GM13977 (cell line): ENCODE results near the gene DNAJC6.

Experiments used
- DNase-seq: peaks from one replicate; pipeline ENCODE4 v3.0.0; 2012; ENCODE audit warnings: low spot score
- CTCF ChIP-seq: IDR thresholded peaks from 2 replicates; pipeline ENCODE4 v1.5.1; 2012; ENCODE audit warnings: mild to moderate bottlenecking, control low read depth; ENCODE audit not compliant: insufficient read depth; ENCODE audit errors: extremely low read depth, missing control alignments
- in situ Hi-C: fragments of 300-500 bp; cut with MboI; formaldehyde crosslinking; loops from one replicate; pipeline ENCODE4 v1.12.0; 2022; ENCODE audit warnings: low sequenced_read_pairs, low pct_unique_long_range_greater_than_20kb, mixed read lengths, inconsistent platforms; ENCODE audit not compliant: unreplicated experiment

DNAJC6 gene

GRCh38 chr1:65292861-65293593 lies 16.3 kb upstream of the DNAJC6 start:
- no peak for TF ChIP-seq CTCF
- in situ Hi-C loops, result no loop called here
- no peak for DNase-seq

- in situ Hi-C loops, result no loop called here
- no peak for TF ChIP-seq CTCF
- no peak for DNase-seq
Measured at GRCh38 chr1:65297706-65298105, 11.6 kb upstream of the DNAJC6 start.

- in situ Hi-C loops, result no loop called here
- no peak for TF ChIP-seq CTCF
- DNase-seq, result no peak
Measured at GRCh38 chr1:65299328-65299727, 10.0 kb upstream of the DNAJC6 start.

GRCh38 chr1:65308781-65309303 lies 501 bp upstream of the DNAJC6 start:
- no peak for TF ChIP-seq CTCF
- DNase-seq, result no peak
- in situ Hi-C loops, result no loop called here

- in situ Hi-C loops, result no loop called here
- TF ChIP-seq CTCF, result no peak
- no peak for DNase-seq
Measured at GRCh38 chr1:65310078-65310587, 790 bp downstream of the DNAJC6 start.

GRCh38 chr1:65311760-65312159 lies 2.4 kb downstream of the DNAJC6 start:
- DNase-seq, result no peak
- TF ChIP-seq CTCF, result no peak
- in situ Hi-C loops, result no loop called here

- in situ Hi-C loops, result no loop called here
- DNase-seq, result no peak
- no peak for TF ChIP-seq CTCF
Measured at GRCh38 chr1:65316233-65316632, 6.9 kb downstream of the DNAJC6 start.
